H7 (cell line): Measurements from ENCODE around the gene CRHR2. TPM values are rescaled to one million over a fixed set of nuclear protein-coding genes. Genes with fewer than 3 reads are reported as not detected.

Source experiments
- DNase-seq: peaks from one replicate; pipeline ENCODE4 v3.0.0; 2012
- H3K27me3 ChIP-seq: 2 replicates; pipeline ENCODE4 v1.6.0; 2011; ENCODE audit warnings: mild to moderate bottlenecking, low read length; ENCODE audit not compliant: control insufficient read depth, insufficient read depth
- H3K36me3 ChIP-seq: replicated peaks from 2 replicates; pipeline ENCODE4 v1.5.1; 2011; ENCODE audit warnings: low read length; ENCODE audit not compliant: control insufficient read depth, insufficient read depth
- H3K4me3 ChIP-seq: 2 replicates; pipeline ENCODE4 v1.5.1; 2011; ENCODE audit warnings: low read depth, mild to moderate bottlenecking, control low read depth, low read length, moderate library complexity; ENCODE audit not compliant: insufficient read depth
- total RNA-seq: library from RNA; depleted of rRNA; stranded (reverse); fragments of >200 nt; shearing (Covaris generic); gene quantifications from 2 replicates; pipeline ENCODE4 v1.2.3, GENCODE V29; 2014

CRHR2 gene
- total RNA-seq, 1 experiment from 2014 or later = not detected

- H3K27me3 ChIP-seq = no peaks in the 10 kb centered on the region
- DNase-seq = no peak
- no peak overlapping the region for H3K4me3 ChIP-seq
- H3K36me3 ChIP-seq = no peaks in the 10 kb centered on the region; the same call in 1 of the 2 replicates
These were observed 21.7 kb downstream of the CRHR2 start for GRCh38 chr7:30660331-30661255.

GRCh38 chr7:30659312-30659711, 22.9 kb downstream of the CRHR2 start:
- DNase-seq = no peak
- H3K4me3 ChIP-seq = no peak overlapping the region
- no peaks in the 10 kb centered on the region; the same call in 1 of the 2 replicates for H3K36me3 ChIP-seq
- H3K27me3 ChIP-seq = no peaks in the 10 kb centered on the region

- H3K36me3 ChIP-seq = no peaks in the 10 kb centered on the region; the same call in 1 of the 2 replicates
- H3K27me3 ChIP-seq = no peaks in the 10 kb centered on the region
- no peak for DNase-seq
- no peak overlapping the region for H3K4me3 ChIP-seq
These were observed 23.7 kb downstream of the CRHR2 start for GRCh38 chr7:30658479-30659074.

GRCh38 chr7:30657131-30657530, 25.1 kb downstream of the CRHR2 start:
- Histone ChIP-seq H3K36me3 (no peaks in the 10 kb centered on the region; the same call in 1 of the 2 replicates), H3K27me3 (no peaks in the 10 kb centered on the region), H3K4me3 (no peak overlapping the region)
- no peak for DNase-seq

- no peak for DNase-seq
- Histone ChIP-seq H3K27me3 (no peaks in the 10 kb centered on the region), H3K36me3 (no peaks in the 10 kb centered on the region; the same call in 1 of the 2 replicates), H3K4me3 (no peak overlapping the region)
These were observed 26.0 kb downstream of the CRHR2 start for GRCh38 chr7:30656006-30656957.

- H3K4me3 ChIP-seq = no peak overlapping the region
- no peak for DNase-seq
- H3K27me3 ChIP-seq = no peaks in the 10 kb centered on the region
- H3K36me3 ChIP-seq = no peaks in the 10 kb centered on the region; the same call in 1 of the 2 replicates
These were observed 26.9 kb downstream of the CRHR2 start for GRCh38 chr7:30655096-30655970.

GRCh38 chr7:30654296-30655090, 27.8 kb downstream of the CRHR2 start:
- peak; percentile 32 for DNase-seq
- H3K27me3 ChIP-seq = no peaks in the 10 kb centered on the region
- no peak overlapping the region for H3K4me3 ChIP-seq
- no peaks in the 10 kb centered on the region; the same call in 1 of the 2 replicates for H3K36me3 ChIP-seq

- DNase-seq = peak; percentile 45
- H3K36me3 ChIP-seq = no peaks in the 10 kb centered on the region
- no peaks in the 10 kb centered on the region for H3K27me3 ChIP-seq
- H3K4me3 ChIP-seq = no peak overlapping the region
These were observed 29.3 kb downstream of the CRHR2 start for GRCh38 chr7:30652698-30653641.

- peak; percentile 27 for DNase-seq
- Histone ChIP-seq H3K4me3 (no peak overlapping the region), H3K36me3 (no peaks in the 10 kb centered on the region), H3K27me3 (no peaks in the 10 kb centered on the region)
These were observed 30.1 kb downstream of the CRHR2 start for GRCh38 chr7:30652132-30652531.

- Histone ChIP-seq H3K4me3 (no peak overlapping the region), H3K27me3 (no peaks in the 10 kb centered on the region)
- peak; percentile 68 for DNase-seq
These were observed 31.8 kb downstream of the CRHR2 start for GRCh38 chr7:30650421-30650808.

GRCh38 chr7:30649717-30650420, 32.4 kb downstream of the CRHR2 start:
- DNase-seq = peak; percentile 32
- peaks cover 2% of the 10 kb centered on the region for H3K36me3 ChIP-seq

More at GRCh38 chr7:30650421-30650808, 31.8 kb downstream of the CRHR2 start:
- no peaks in the 10 kb centered on the region for H3K36me3 ChIP-seq

More at GRCh38 chr7:30649717-30650420, 32.4 kb downstream of the CRHR2 start:
- Histone ChIP-seq H3K27me3 (no peaks in the 10 kb centered on the region), H3K4me3 (no peak overlapping the region)
